Activated T-cell treated with anti-CD3 and anti-CD28 coated beads for 48 hours (primary cell): ENCODE measurements around the gene SLC6A18.
A peak's percentile ranks its signal among the peaks of the same experiment; 100 is the strongest.

ENCODE experiments used
- DNase-seq: peaks from one replicate; pipeline ENCODE4 v3.0.0-alpha.2; 2020; ENCODE audit warnings: low read depth

The SLC6A18 gene

DNA sequence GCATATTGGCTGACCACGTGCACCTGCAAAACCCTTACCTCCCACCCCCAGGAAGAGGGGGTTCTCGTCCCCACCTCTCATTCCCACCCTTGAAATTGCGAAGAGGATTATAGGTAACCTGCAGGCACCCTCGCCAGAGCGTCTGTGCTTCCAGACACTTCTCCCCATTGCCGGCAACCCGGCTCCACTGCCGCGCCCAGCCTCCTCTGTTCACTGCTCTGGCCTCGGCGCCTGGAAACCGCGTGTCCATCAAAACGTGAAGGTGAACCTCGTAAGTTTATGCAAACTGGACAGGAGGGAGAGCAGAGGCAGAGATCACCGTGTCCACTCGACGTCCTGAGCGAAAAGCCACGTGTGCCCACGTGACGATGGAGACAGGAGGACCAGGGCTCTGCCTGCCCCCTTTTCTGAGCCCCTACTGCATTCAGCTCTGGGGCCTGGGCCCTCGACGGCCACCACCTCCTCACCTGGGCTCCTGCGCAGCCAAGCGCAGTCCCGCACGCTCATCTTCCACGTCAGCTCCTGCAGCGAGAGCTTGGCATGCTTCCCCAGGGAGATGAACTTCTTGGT is 67.8 kb downstream of the SLC6A18 start:
- no peak for DNase-seq

DNA sequence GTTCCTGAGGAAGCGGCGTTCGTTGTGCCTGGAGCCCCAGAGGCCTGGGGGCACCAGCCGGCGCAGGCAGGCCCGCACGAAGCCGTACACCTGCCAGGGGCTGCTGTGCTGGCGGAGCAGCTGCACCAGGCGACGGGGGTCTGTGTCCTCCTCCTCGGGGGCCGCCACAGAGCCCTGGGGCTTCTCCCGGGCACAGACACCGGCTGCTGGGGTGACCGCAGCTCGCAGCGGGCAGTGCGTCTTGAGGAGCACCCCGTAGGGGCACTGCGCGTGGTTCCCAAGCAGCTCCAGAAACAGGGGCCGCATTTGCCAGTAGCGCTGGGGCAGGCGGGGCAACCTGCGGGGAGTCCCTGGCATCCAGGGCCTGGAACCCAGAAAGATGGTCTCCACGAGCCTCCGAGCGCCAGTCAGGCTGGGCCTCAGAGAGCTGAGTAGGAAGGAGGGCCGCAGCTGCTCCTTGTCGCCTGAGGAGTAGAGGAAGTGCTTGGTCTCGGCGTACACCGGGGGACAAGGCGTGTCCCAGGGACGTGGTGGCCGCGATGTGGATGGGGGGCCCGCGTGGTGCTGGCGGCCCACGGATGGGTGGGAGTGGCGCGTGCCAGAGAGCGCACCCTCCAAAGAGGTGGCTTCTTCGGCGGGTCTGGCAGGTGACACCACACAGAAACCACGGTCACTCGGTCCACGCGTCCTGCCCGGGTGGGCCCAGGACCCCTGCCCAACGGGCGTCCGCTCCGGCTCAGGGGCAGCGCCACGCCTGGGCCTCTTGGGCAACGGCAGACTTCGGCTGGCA is 68.4 kb downstream of the SLC6A18 start:
- no peak for DNase-seq

DNA sequence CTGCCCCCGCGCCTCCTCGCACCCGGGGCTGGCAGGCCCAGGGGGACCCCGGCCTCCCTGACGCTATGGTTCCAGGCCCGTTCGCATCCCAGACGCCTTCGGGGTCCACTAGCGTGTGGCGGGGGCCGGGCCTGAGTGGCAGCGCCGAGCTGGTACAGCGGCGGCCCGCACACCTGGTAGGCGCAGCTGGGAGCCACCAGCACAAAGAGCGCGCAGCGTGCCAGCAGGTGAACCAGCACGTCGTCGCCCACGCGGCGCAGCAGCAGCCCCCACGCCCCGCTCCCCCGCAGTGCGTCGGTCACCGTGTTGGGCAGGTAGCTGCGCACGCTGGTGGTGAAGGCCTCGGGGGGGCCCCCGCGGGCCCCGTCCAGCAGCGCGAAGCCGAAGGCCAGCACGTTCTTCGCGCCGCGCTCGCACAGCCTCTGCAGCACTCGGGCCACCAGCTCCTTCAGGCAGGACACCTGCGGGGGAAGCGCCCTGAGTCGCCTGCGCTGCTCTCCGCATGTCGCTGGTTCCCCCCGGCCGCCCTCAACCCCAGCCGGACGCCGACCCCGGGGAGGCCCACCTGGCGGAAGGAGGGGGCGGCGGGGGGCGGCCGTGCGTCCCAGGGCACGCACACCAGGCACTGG is 69.1 kb downstream of the SLC6A18 start:
- DNase-seq, result no peak

DNA sequence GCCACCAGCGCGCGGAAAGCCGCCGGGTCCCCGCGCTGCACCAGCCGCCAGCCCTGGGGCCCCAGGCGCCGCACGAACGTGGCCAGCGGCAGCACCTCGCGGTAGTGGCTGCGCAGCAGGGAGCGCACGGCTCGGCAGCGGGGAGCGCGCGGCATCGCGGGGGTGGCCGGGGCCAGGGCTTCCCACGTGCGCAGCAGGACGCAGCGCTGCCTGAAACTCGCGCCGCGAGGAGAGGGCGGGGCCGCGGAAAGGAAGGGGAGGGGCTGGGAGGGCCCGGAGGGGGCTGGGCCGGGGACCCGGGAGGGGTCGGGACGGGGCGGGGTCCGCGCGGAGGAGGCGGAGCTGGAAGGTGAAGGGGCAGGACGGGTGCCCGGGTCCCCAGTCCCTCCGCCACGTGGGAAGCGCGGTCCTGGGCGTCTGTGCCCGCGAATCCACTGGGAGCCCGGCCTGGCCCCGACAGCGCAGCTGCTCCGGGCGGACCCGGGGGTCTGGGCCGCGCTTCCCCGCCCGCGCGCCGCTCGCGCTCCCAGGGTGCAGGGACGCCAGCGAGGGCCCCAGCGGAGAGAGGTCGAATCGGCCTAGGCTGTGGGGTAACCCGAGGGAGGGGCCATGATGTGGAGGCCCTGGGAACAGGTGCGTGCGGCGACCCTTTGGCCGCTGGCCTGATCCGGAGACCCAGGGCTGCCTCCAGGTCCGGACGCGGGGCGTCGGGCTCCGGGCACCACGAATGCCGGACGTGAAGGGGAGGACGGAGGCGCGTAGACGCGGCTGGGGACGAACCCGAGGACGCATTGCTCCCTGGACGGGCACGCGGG is 69.9 kb downstream of the SLC6A18 start, which contains the start of gene TERT:
TSS of gene TERT (minus strand) at position 234 of the 815 bp plus-strand sequence. CDS start at position 155, 79 bp downstream.
- peak; percentile 83 for DNase-seq

DNA sequence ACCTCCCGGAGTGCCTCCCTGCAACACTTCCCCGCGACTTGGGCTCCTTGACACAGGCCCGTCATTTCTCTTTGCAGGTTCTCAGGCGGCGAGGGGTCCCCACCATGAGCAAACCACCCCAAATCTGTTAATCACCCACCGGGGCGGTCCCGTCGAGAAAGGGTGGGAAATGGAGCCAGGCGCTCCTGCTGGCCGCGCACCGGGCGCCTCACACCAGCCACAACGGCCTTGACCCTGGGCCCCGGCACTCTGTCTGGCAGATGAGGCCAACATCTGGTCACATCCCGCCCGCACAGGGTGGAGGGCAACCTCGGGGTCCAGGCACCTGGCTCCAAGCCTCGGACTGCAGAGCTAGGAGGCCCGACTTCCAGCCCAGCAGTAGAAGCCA is 70.5 kb downstream of the SLC6A18 start:
- no peak for DNase-seq
